GM06990 (cell line): ENCODE results near the gene MAST2.
"Not testable (repeated sequence)": the region's sequence is repeated elsewhere in the genome, so short reads cannot be mapped to it uniquely, and the experiment has no call there.

Experiments
- DNase-seq: peaks from one replicate; pipeline ENCODE4 v3.0.0-alpha.2; 2011; ENCODE audit not compliant: insufficient read length; ENCODE audit errors: extremely low read depth
- H3K27me3 ChIP-seq: replicated peaks from 2 replicates; pipeline ENCODE4 v1.6.0; 2011; ENCODE audit warnings: low read length; ENCODE audit not compliant: control insufficient read depth, insufficient read depth
- H3K36me3 ChIP-seq: 2 replicates; pipeline ENCODE4 v1.5.1; 2011; ENCODE audit warnings: low read length; ENCODE audit not compliant: control insufficient read depth, insufficient read depth
- H3K4me3 ChIP-seq: replicated peaks from 2 replicates; pipeline ENCODE4 v1.5.1; 2011; ENCODE audit warnings: low read depth, mild to moderate bottlenecking, control low read depth, low read length
- CTCF ChIP-seq: IDR thresholded peaks from 2 replicates; pipeline ENCODE4 v1.5.1; 2011; ENCODE audit warnings: low read length, control low read depth, mild to moderate bottlenecking, inconsistent platforms; ENCODE audit not compliant: insufficient read depth, poor library complexity, severe bottlenecking

The MAST2 gene

GRCh38 chr1:45928486-45929205 lies 125.2 kb downstream of the MAST2 start:
- H3K4me3 ChIP-seq: no peak overlapping the region
- no peaks in the 10 kb centered on the region for H3K27me3 ChIP-seq
- no peak for DNase-seq
- TF ChIP-seq CTCF: no peak
- H3K36me3 ChIP-seq: no peaks in the 10 kb centered on the region

- Histone ChIP-seq H3K27me3 (no peaks in the 10 kb centered on the region), H3K36me3 (no peaks in the 10 kb centered on the region), H3K4me3 (no peak overlapping the region)
- DNase-seq: no peak
- no peak for TF ChIP-seq CTCF
Observed at GRCh38 chr1:45929257-45929687, 125.9 kb downstream of the MAST2 start.

- Histone ChIP-seq H3K27me3 (no peaks in the 10 kb centered on the region), H3K4me3 (no peak overlapping the region), H3K36me3 (no peaks in the 10 kb centered on the region)
- no peak for TF ChIP-seq CTCF
- no peak for DNase-seq
Observed at GRCh38 chr1:45930258-45931150, 127.1 kb downstream of the MAST2 start.

GRCh38 chr1:45932205-45932604 lies 128.8 kb downstream of the MAST2 start:
- not testable (repeated sequence) for H3K27me3 ChIP-seq, H3K36me3 ChIP-seq, DNase-seq, H3K4me3 ChIP-seq

GRCh38 chr1:45934947-45935346 lies 131.5 kb downstream of the MAST2 start:
- Histone ChIP-seq H3K4me3 (no peak overlapping the region), H3K27me3 (no peaks in the 10 kb centered on the region), H3K36me3 (no peaks in the 10 kb centered on the region)
- no peak for DNase-seq
- no peak for TF ChIP-seq CTCF

GRCh38 chr1:45938029-45938428 lies 134.6 kb downstream of the MAST2 start:
- Histone ChIP-seq H3K36me3 (no peaks in the 10 kb centered on the region), H3K27me3 (no peaks in the 10 kb centered on the region), H3K4me3 (no peak overlapping the region)
- TF ChIP-seq CTCF: no peak
- no peak for DNase-seq
